Nephron (organoid): Measurements from ENCODE around the gene ADCY2.

Experiments used
- H3K27ac Mint-ChIP-seq, 3 experiments: 2 replicates each; pipeline ENCODE4 v1.8.0; 2020; ENCODE audit warnings: mixed read lengths in 3 of 3, mild to moderate bottlenecking in 2 of 3, moderate library complexity in 1 of 3
- H3K27me3 Mint-ChIP-seq: 2 replicates; pipeline ENCODE4 v1.8.0; 2021; ENCODE audit warnings: low read depth, mild to moderate bottlenecking, moderate library complexity, mixed read lengths
- H3K36me3 Mint-ChIP-seq: 2 replicates; pipeline ENCODE4 v1.8.0; 2020; ENCODE audit warnings: low read depth, mixed read lengths
- H3K4me1 Mint-ChIP-seq: 2 replicates; pipeline ENCODE4 v1.8.0; 2020; ENCODE audit warnings: mixed read lengths
- H3K4me3 Mint-ChIP-seq, 3 experiments: 2 replicates each; pipeline ENCODE4 v1.8.0; 2020; ENCODE audit warnings: mild to moderate bottlenecking in 3 of 3, mixed read lengths in 3 of 3, moderate library complexity in 2 of 3
- H3K9me3 Mint-ChIP-seq: 2 replicates; pipeline ENCODE4 v1.8.0; 2020; ENCODE audit warnings: mixed read lengths
- CTCF ChIP-seq, 3 experiments: fragments of 200-600 bp; sonication (generic); IDR thresholded peaks; one replicate each; pipeline ENCODE4 v1.5.0; 2021; ENCODE audit warnings: antibody characterized with exemption in 3 of 3; ENCODE audit not compliant: unreplicated experiment in 3 of 3

ADCY2 gene

GRCh38 chr5:7680260-7680659, 284.3 kb downstream of the ADCY2 start:
- Mint-ChIP-seq H3K27ac (no peak overlapping the region), H3K36me3 (no peaks in the 10 kb centered on the region), H3K27me3 (no peaks in the 10 kb centered on the region), H3K4me1 (peaks cover 5% of the 10 kb centered on the region), H3K9me3 (no peaks in the 10 kb centered on the region), H3K4me3 (no peak overlapping the region)
- TF ChIP-seq CTCF (IDR thresholded peaks at IDR 0.05; ENCODE audit: unreplicated experiment in 3 of 3): no peak

DNA sequence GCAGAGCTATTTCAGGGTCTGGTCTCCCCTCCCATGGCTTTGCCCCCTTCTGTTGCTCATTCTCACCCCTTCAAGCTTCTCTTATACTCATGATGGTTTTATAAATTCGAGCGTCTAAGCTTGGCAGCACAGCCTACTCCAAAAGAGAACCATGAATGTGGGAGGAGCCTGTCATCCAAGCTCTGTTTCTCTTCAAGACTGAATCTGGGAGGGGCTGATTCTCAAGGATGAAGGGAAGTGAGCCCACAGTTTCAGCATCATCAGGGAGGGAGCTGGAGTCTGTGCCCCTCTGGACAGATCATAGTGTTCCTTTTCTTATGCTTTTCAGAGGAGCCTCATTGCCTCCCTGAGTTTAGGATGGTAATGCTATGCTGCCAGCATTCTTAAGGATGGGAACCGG, 286.4 kb downstream of the ADCY2 start:
- H3K4me3 Mint-ChIP-seq: no peak overlapping the region
- no peak for TF ChIP-seq CTCF (IDR thresholded peaks at IDR 0.05; ENCODE audit: unreplicated experiment in 3 of 3)
- H3K9me3 Mint-ChIP-seq: no peaks in the 10 kb centered on the region
- no peak overlapping the region for H3K27ac Mint-ChIP-seq
- H3K36me3 Mint-ChIP-seq: no peaks in the 10 kb centered on the region
- H3K27me3 Mint-ChIP-seq: no peaks in the 10 kb centered on the region
- H3K4me1 Mint-ChIP-seq: peaks cover 5% of the 10 kb centered on the region

- no peaks in the 10 kb centered on the region for H3K36me3 Mint-ChIP-seq
- H3K9me3 Mint-ChIP-seq: no peaks in the 10 kb centered on the region
- no peak overlapping the region for H3K4me3 Mint-ChIP-seq
These were observed 287.8 kb downstream of the ADCY2 start for GRCh38 chr5:7683753-7684152.

DNA sequence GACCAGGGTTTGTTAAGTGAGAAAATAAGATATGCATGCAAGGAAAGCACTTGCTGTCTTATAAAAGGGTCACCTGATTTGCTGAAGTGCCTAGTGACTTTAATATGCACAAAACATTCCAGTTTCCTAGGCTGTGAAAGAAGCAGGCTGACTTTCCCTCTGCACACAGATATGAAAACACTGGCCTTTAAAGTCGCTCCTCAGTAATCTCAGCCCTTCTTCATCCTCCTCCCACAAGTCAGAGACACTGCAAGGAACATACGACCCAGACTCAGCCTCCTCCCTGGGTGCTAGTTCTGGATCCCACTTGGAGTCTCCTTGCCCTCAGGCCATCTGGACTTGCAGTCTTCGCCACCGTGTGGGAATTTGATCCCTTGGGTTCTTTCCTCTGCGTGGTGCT, 288.9 kb downstream of the ADCY2 start:
- no peaks in the 10 kb centered on the region for H3K4me1 Mint-ChIP-seq
- no peak overlapping the region for H3K4me3 Mint-ChIP-seq
- no peaks in the 10 kb centered on the region for H3K9me3 Mint-ChIP-seq
- no peak overlapping the region for H3K27ac Mint-ChIP-seq
- H3K36me3 Mint-ChIP-seq: no peaks in the 10 kb centered on the region
- no peaks in the 10 kb centered on the region for H3K27me3 Mint-ChIP-seq
- TF ChIP-seq CTCF (IDR thresholded peaks at IDR 0.05; ENCODE audit: unreplicated experiment in 3 of 3): no peak

More at GRCh38 chr5:7683753-7684152, 287.8 kb downstream of the ADCY2 start:
- no peaks in the 10 kb centered on the region for H3K27me3 Mint-ChIP-seq
- TF ChIP-seq CTCF (IDR thresholded peaks at IDR 0.05; ENCODE audit: unreplicated experiment in 3 of 3): no peak
- no peak overlapping the region for H3K27ac Mint-ChIP-seq
- H3K4me1 Mint-ChIP-seq: no peaks in the 10 kb centered on the region

GRCh38 chr5:7686794-7687193, 290.9 kb downstream of the ADCY2 start:
- H3K36me3 Mint-ChIP-seq: no peaks in the 10 kb centered on the region
- no peaks in the 10 kb centered on the region for H3K9me3 Mint-ChIP-seq
- H3K27ac Mint-ChIP-seq: no peak overlapping the region
- H3K4me3 Mint-ChIP-seq: no peak overlapping the region
- TF ChIP-seq CTCF (IDR thresholded peaks at IDR 0.05; ENCODE audit: unreplicated experiment in 3 of 3): no peak
- H3K27me3 Mint-ChIP-seq: no peaks in the 10 kb centered on the region
- H3K4me1 Mint-ChIP-seq: no peaks in the 10 kb centered on the region

- no peak for TF ChIP-seq CTCF (IDR thresholded peaks at IDR 0.05; ENCODE audit: unreplicated experiment in 3 of 3)
- Mint-ChIP-seq H3K27me3 (no peaks in the 10 kb centered on the region), H3K4me3 (no peak overlapping the region), H3K9me3 (no peaks in the 10 kb centered on the region), H3K36me3 (no peaks in the 10 kb centered on the region), H3K4me1 (no peaks in the 10 kb centered on the region), H3K27ac (no peak overlapping the region)
These were observed 294.6 kb downstream of the ADCY2 start for GRCh38 chr5:7690557-7690956.
